Measurements from ENCODE around the gene LPP. TPM values are rescaled to one million over a fixed set of nuclear protein-coding genes. Genes with fewer than 3 reads are reported as not detected.

Gene LPP
- polyA plus RNA-seq, 1 donor (not counting 4 experiments of a cell fraction or from before 2014, with no cell fraction given), result 16.0 TPM

DNA sequence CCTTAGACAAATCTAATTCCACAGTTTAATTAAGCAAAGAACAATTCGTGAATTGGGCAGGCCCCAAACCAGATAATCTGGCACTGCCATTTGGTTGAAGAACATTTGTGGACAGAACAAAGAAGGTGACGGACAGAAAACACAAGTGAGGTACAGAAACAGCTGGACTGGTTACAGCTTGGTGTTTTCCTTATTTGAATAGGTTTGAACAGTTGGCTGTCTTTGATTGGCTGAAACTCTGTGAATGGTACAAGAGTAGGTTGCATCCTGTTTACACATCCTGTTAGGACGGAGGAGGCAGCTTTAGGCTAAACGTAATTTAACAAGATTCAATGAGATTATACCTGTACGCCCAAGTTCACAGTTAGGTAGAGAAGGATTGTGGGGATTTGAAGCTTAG is 114.4 kb downstream of the LPP start:
- H3K4me3 ChIP-seq (ENCODE audit: control insufficient read depth in 2 of 3, extremely low read depth in 1 of 3, insufficient read depth in 2 of 3, low read depth in 1 of 3, low read length in 3 of 3), result no peak overlapping the region
- peaks cover 4% of the 10 kb centered on the region for H4K20me1 ChIP-seq (ENCODE audit: control insufficient read depth, extremely low read depth, insufficient read depth, low read length)
- H3K27me3 ChIP-seq (ENCODE audit: control insufficient read depth, extremely low read depth, insufficient read depth, low read length), result no peaks in the 10 kb centered on the region
- no peak overlapping the region for H3K9ac ChIP-seq (ENCODE audit: control insufficient read depth, extremely low read depth, insufficient read depth, low read length)
- no peak overlapping the region for H3K27ac ChIP-seq (ENCODE audit: control insufficient read depth, insufficient read depth, low read length)
- peaks cover 2 to 3% of the 10 kb centered on the region in 2 experiments for H3K36me3 ChIP-seq (ENCODE audit: control insufficient read depth in 2 of 2, extremely low read depth in 1 of 2, insufficient read depth in 2 of 2, low read length in 2 of 2)
- H3K9me1 ChIP-seq (ENCODE audit: control insufficient read depth, extremely low read depth, insufficient read depth, low read length), result no peaks in the 10 kb centered on the region
- FAIRE-seq, result no peak
- H3K4me2 ChIP-seq (ENCODE audit: control insufficient read depth, extremely low read depth, insufficient read depth, low read depth, low read length), result no peak overlapping the region
- peaks cover 14% of the 10 kb centered on the region for H3K4me1 ChIP-seq (ENCODE audit: control insufficient read depth, extremely low read depth, insufficient read depth, low read length)
- DNase-seq (ENCODE audit: low read depth, low spot score), result no peak
- H2AFZ ChIP-seq (ENCODE audit: control insufficient read depth, low read length), result no peak overlapping the region
- dilution Hi-C loops (cut with MboI; ENCODE audit: extremely low pct_ligation_motif_present, low sequenced_read_pairs), result no loop called here
- TF ChIP-seq, protein P1, sequence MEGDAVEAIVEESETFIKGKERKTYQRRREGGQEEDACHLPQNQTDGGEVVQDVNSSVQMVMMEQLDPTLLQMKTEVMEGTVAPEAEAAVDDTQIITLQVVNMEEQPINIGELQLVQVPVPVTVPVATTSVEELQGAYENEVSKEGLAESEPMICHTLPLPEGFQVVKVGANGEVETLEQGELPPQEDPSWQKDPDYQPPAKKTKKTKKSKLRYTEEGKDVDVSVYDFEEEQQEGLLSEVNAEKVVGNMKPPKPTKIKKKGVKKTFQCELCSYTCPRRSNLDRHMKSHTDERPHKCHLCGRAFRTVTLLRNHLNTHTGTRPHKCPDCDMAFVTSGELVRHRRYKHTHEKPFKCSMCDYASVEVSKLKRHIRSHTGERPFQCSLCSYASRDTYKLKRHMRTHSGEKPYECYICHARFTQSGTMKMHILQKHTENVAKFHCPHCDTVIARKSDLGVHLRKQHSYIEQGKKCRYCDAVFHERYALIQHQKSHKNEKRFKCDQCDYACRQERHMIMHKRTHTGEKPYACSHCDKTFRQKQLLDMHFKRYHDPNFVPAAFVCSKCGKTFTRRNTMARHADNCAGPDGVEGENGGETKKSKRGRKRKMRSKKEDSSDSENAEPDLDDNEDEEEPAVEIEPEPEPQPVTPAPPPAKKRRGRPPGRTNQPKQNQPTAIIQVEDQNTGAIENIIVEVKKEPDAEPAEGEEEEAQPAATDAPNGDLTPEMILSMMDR (optimal IDR thresholded peaks at IDR 0.05 in 1 of 3, IDR thresholded peaks at IDR 0.05 in 1 of 3, conservative IDR thresholded peaks at IDR 0.05 in 1 of 3; ENCODE audit: extremely low read depth in 1 of 3, insufficient read depth in 2 of 3, low read length in 3 of 3), result no peak
- no peak for TF ChIP-seq EZH2 (IDR thresholded peaks at IDR 0.05; ENCODE audit: low read length)
- H3K9me3 ChIP-seq (ENCODE audit: control insufficient read depth, low read depth, low read length), result no peaks in the 10 kb centered on the region
- peaks cover 7% of the 10 kb centered on the region for H3K79me2 ChIP-seq (ENCODE audit: control insufficient read depth, insufficient read depth, low read length)

DNA sequence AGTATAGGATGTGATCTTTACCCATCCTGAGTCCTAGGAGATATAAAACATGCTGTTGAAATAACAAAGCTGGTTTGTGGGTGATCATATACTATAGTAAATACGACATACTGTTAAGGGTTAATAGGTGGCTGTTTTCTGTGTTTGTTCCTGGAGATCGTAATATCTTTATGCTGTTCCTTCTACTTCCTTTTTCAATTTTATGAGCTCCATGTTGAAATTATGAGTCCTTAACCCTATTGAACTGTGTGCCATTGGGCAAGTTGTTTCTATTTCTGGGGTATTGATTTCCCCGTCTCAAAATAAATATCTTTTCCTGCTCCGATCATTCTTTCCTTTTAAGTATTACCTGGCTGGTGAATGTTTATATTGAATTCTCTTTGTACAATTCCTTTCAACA is 115.1 kb downstream of the LPP start:
- peaks cover 7% of the 10 kb centered on the region for H3K79me2 ChIP-seq (ENCODE audit: control insufficient read depth, insufficient read depth, low read length)
- FAIRE-seq (no peak), DNase-seq (ENCODE audit: low read depth, low spot score) (no peak)
- peaks cover 14% of the 10 kb centered on the region for H3K4me1 ChIP-seq (ENCODE audit: control insufficient read depth, extremely low read depth, insufficient read depth, low read length)
- no peak overlapping the region for H3K4me2 ChIP-seq (ENCODE audit: control insufficient read depth, extremely low read depth, insufficient read depth, low read depth, low read length)
- dilution Hi-C loops (cut with MboI; ENCODE audit: extremely low pct_ligation_motif_present, low sequenced_read_pairs), result no loop called here
- no peak overlapping the region for H3K4me3 ChIP-seq (ENCODE audit: control insufficient read depth in 2 of 3, extremely low read depth in 1 of 3, insufficient read depth in 2 of 3, low read depth in 1 of 3, low read length in 3 of 3)
- no peak for TF ChIP-seq EZH2 (IDR thresholded peaks at IDR 0.05; ENCODE audit: low read length)
- TF ChIP-seq, protein P1 (optimal IDR thresholded peaks at IDR 0.05 in 1 of 3, IDR thresholded peaks at IDR 0.05 in 1 of 3, conservative IDR thresholded peaks at IDR 0.05 in 1 of 3; ENCODE audit: extremely low read depth in 1 of 3, insufficient read depth in 2 of 3, low read length in 3 of 3), result no peak
- H3K27ac ChIP-seq (ENCODE audit: control insufficient read depth, insufficient read depth, low read length), result no peak overlapping the region
- no peak overlapping the region for H3K9ac ChIP-seq (ENCODE audit: control insufficient read depth, extremely low read depth, insufficient read depth, low read length)
- no peaks in the 10 kb centered on the region for H3K9me3 ChIP-seq (ENCODE audit: control insufficient read depth, low read depth, low read length)
- no peaks in the 10 kb centered on the region for H3K9me1 ChIP-seq (ENCODE audit: control insufficient read depth, extremely low read depth, insufficient read depth, low read length)
- H4K20me1 ChIP-seq (ENCODE audit: control insufficient read depth, extremely low read depth, insufficient read depth, low read length), result peaks cover 4% of the 10 kb centered on the region
- no peak overlapping the region for H2AFZ ChIP-seq (ENCODE audit: control insufficient read depth, low read length)
- no peaks in the 10 kb centered on the region for H3K27me3 ChIP-seq (ENCODE audit: control insufficient read depth, extremely low read depth, insufficient read depth, low read length)
- H3K36me3 ChIP-seq (ENCODE audit: control insufficient read depth in 2 of 2, extremely low read depth in 1 of 2, insufficient read depth in 2 of 2, low read length in 2 of 2), result peaks cover 2 to 3% of the 10 kb centered on the region in 2 experiments

Data from keratinocyte (primary cell).